GM12801 (cell line): ENCODE measurements around the gene METAP1D.

Experiments
- TF ChIP-seq, protein P1 (sequence below): IDR thresholded peaks from one replicate; pipeline ENCODE4 v1.5.1; 2011; ENCODE audit warnings: control low read depth; ENCODE audit not compliant: insufficient read length; ENCODE audit errors: extremely low read depth

METAP1D gene

DNA sequence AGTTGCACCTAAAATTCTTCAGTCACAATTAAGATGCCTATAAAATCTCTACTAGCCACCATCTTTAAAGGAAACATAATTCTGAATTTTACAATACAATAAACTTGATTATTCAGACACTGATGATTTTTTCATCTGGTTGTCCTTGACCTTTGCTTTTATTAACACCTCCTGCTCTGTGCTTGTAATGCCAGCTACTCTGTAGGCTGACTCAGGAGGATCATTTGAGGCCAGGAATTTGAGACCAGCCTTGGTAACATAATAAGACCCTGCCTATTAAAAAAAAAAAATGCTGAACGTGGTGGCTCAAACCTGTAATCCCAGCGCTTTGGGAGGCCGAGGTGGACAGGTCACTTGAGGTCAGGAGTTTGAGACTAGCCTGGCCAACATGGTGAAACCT is 39.2 kb upstream of the METAP1D start:
- TF ChIP-seq, protein P1, sequence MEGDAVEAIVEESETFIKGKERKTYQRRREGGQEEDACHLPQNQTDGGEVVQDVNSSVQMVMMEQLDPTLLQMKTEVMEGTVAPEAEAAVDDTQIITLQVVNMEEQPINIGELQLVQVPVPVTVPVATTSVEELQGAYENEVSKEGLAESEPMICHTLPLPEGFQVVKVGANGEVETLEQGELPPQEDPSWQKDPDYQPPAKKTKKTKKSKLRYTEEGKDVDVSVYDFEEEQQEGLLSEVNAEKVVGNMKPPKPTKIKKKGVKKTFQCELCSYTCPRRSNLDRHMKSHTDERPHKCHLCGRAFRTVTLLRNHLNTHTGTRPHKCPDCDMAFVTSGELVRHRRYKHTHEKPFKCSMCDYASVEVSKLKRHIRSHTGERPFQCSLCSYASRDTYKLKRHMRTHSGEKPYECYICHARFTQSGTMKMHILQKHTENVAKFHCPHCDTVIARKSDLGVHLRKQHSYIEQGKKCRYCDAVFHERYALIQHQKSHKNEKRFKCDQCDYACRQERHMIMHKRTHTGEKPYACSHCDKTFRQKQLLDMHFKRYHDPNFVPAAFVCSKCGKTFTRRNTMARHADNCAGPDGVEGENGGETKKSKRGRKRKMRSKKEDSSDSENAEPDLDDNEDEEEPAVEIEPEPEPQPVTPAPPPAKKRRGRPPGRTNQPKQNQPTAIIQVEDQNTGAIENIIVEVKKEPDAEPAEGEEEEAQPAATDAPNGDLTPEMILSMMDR, result no peak

GRCh38 chr2:171963198-171963597 is 36.6 kb upstream of the METAP1D start:
- TF ChIP-seq, protein P1, result no peak

DNA sequence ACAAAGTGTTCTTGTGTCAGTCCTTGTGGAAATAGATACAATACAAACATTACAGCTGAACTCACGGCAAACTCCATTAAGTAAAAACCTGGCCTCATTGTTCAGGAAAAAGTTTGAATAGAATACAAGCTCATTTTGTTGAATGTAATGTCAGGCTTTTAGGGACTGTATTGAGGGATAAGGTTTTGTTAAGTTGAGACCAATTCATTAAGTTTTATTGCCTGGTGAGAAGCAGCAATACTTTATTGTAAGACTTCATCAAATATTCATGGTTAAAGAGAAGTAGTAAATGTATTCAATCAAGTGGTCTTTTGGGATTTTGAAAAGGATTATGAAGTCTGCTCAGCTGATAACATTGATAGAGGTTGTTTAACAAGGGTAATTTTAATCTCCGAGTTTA is 35.4 kb upstream of the METAP1D start:
- TF ChIP-seq, protein P1, result no peak

DNA sequence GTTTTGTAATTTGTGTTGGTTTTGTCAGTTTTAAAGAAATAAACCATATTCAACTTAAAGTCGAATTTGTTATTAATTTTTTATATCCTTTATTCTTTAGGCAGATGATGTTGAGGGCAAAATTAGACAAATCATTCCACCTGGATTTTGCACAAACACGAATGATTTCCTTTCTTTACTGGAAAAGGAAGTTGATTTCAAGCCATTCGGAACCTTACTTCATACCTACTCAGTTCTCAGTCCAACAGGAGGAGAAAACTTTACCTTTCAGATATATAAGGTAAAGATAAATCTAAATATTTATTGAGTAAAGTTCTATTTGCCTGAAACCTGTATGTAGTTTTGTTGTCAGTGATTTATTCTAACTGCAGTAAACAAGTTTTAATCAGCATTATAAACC is 34.5 kb upstream of the METAP1D start:
- TF ChIP-seq, protein P1, result no peak

DNA sequence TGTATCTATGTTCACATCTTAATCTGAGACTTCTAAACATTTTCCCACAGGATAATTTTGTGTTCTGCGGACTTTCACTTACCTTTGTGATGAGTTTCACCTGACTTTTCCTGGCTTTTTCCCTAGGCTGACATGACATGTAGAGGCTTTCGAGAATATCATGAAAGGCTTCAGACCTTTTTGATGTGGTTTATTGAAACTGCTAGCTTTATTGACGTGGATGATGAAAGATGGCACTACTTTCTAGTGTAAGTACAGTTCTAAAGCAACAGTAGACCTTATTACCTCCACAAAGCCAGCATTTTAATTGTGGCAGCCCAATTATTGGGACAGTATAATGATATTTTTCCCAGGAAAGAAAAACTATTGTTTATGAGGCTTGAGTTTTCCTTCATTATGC is 34.1 kb upstream of the METAP1D start:
- TF ChIP-seq, protein P1, result no peak

DNA sequence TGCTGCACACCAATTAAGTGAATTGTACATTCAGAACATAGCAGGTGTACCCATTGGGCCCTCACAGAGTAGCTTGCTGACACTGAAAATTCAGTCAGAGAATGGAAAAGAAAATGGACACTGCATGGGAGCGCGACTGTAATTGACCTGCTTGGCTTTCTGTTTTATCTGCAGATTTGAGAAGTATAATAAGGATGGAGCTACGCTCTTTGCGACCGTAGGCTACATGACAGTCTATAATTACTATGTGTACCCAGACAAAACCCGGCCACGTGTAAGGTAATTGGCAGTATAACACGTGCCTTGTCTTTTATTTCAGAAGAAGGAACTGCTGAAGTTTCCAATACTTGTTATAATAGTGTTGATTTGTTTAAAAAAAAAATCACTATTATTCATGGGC is 33.5 kb upstream of the METAP1D start:
- TF ChIP-seq, protein P1, result no peak

- TF ChIP-seq, protein P1, result no peak
These were observed 33.1 kb upstream of the METAP1D start for GRCh38 chr2:171966688-171967087.

DNA sequence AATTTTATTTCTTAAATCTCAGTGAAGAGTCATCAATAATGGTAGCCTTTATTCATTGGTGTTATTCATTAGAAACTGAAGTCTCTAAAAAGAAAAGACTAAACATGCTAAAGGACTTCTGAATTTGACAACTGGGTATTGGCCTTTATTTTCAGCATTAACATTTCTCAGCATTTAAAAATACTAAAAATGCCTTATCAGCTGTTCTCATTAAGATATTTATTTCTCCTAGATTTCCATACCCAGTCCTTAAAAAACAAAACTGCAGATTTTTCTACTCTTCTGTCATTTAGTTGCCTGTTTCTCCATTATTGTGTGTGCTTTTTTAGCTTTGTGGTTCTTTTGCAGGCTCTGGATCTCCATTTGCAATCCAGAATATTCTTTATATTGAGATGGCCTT is 31.2 kb upstream of the METAP1D start:
- TF ChIP-seq, protein P1, result no peak
